HG03060 (cell line): ENCODE measurements around the gene AKT1.

Source experiments
- ATAC-seq: cut with Tn5 transposase; IDR thresholded peaks from one replicate; pipeline ENCODE4 v1.9.1; 2021; ENCODE audit warnings: low read depth, moderate number of reproducible peaks; ENCODE audit not compliant: unreplicated experiment

AKT1 gene

GRCh38 chr14:104787736-104788135, 7.8 kb downstream of the AKT1 start:
- no peak for ATAC-seq

GRCh38 chr14:104786726-104787675, 8.5 kb downstream of the AKT1 start:
- ATAC-seq = no peak

GRCh38 chr14:104786091-104786586, 9.4 kb downstream of the AKT1 start:
- ATAC-seq = no peak

- ATAC-seq = no peak
Observed at GRCh38 chr14:104785708-104786080, 9.9 kb downstream of the AKT1 start.

GRCh38 chr14:104784846-104785707, 10.5 kb downstream of the AKT1 start:
- ATAC-seq = no peak

- no peak for ATAC-seq
Observed at GRCh38 chr14:104784218-104784568, 11.4 kb downstream of the AKT1 start.

GRCh38 chr14:104783484-104784217, 11.9 kb downstream of the AKT1 start:
- ATAC-seq = no peak

- ATAC-seq = no peak
Observed at GRCh38 chr14:104782808-104783139, 12.8 kb downstream of the AKT1 start.

- no peak for ATAC-seq
Observed at GRCh38 chr14:104782086-104782807, 13.3 kb downstream of the AKT1 start.

- no peak for ATAC-seq
Observed at GRCh38 chr14:104781271-104782077, 14.1 kb downstream of the AKT1 start.

GRCh38 chr14:104780513-104781030, 15.0 kb downstream of the AKT1 start:
- no peak for ATAC-seq

- ATAC-seq = no peak
Observed at GRCh38 chr14:104779776-104780512, 15.6 kb downstream of the AKT1 start.

GRCh38 chr14:104778694-104779331, 16.7 kb downstream of the AKT1 start:
- no peak for ATAC-seq

- no peak for ATAC-seq
Observed at GRCh38 chr14:104777808-104778249, 17.7 kb downstream of the AKT1 start.

- no peak for ATAC-seq
Observed at GRCh38 chr14:104776961-104777807, 18.4 kb downstream of the AKT1 start.

GRCh38 chr14:104776481-104776880, 19.1 kb downstream of the AKT1 start:
- no peak for ATAC-seq

GRCh38 chr14:104775073-104775489, 20.5 kb downstream of the AKT1 start:
- ATAC-seq = no peak
